ENCODE measurements around the gene PAM.

GRCh38 chr5:103005276-103005675, 250.2 kb downstream of the PAM start:
- no peak for TF ChIP-seq GATA2 (IDR thresholded peaks at IDR 0.05; ENCODE audit: low read depth, low read length)
- TF ChIP-seq GATA3 (IDR thresholded peaks at IDR 0.05; ENCODE audit: low read depth, low read length) = no peak
